Naive thymus-derived CD4-positive, alpha-beta T cell (primary cell): Measurements from ENCODE around the gene PILRA. TPM values are rescaled to one million over a fixed set of nuclear protein-coding genes. Genes with fewer than 3 reads are reported as not detected.

Experiments
- polyA plus RNA-seq, 2 donors: library from polyadenylated mRNA; unstranded; fragments of 300-500 nt; fragmentation: Illumina TruSeq; gene quantifications; one replicate each; pipeline ENCODE4 v1.2.3, GENCODE V29; 2021
- total RNA-seq, 6 experiments: library from RNA in 5 of 6; stranded (reverse) in 5 of 6; gene quantifications; 1 replicate in 5 of 6; 2 replicates in 1 of 6; pipeline ENCODE4 v1.2.3 and lab custom pipeline; 2021 to 2026

PILRA gene
- total and polyA plus RNA-seq, 7 experiments from 2014 or later: 0.40 to 118 (median 13.4) TPM

Other genes starting within 250 kb of the PILRA start
- gene MBLAC1, start 246.5 kb upstream of the PILRA start, total RNA-seq: 1 to 10 TPM; 4.5 to 6.3 (median 5.8) TPM
- gene MBLAC1, start 246.5 kb upstream of the PILRA start, polyA plus RNA-seq: 1 to 10 TPM; 1.5 to 2.3 TPM
- 100 to 1,000 TPM; 132 to 200 (median 173) TPM for gene LAMTOR4, start 224.6 kb upstream of the PILRA start, total RNA-seq
- gene LAMTOR4, start 224.6 kb upstream of the PILRA start, polyA plus RNA-seq: 100 to 1,000 TPM; 550 to 555 TPM
- gene TRAPPC14, start 214.8 kb upstream of the PILRA start, total RNA-seq: 100 to 1,000 TPM in 1 of 5 experiments, 10 to 100 TPM in 4; 51.8 to 102 (median 70.2) TPM
- gene TRAPPC14, start 214.8 kb upstream of the PILRA start, polyA plus RNA-seq: 1 to 10 TPM; 3.2 to 5.9 TPM
- gene GAL3ST4, start 204.9 kb upstream of the PILRA start, total RNA-seq: 10 to 100 TPM in 4 of 5 experiments, 1 to 10 TPM in 1; 4.7 to 26.8 (median 16.7) TPM
- gene GAL3ST4, start 204.9 kb upstream of the PILRA start, polyA plus RNA-seq: 10 to 100 TPM in 1 of 2 donors, 1 to 10 TPM in 1; 7.4 to 10.8 TPM
- 10 to 100 TPM in 4 of 5 experiments, 1 to 10 TPM in 1; 8.1 to 30.6 (median 18.2) TPM for gene GPC2, start 196.1 kb upstream of the PILRA start, total RNA-seq
- under 1 TPM; 0.64 to 0.87 TPM for gene GPC2, start 196.1 kb upstream of the PILRA start, polyA plus RNA-seq
- gene STAG3, start 195.6 kb upstream of the PILRA start, total RNA-seq: 10 to 100 TPM in 1 of 5 experiments, 1 to 10 TPM in 4; 5.5 to 24.6 (median 9.5) TPM
- gene STAG3, start 195.6 kb upstream of the PILRA start, polyA plus RNA-seq: 1 to 10 TPM; 2.4 to 6.5 TPM
- 10 to 100 TPM; 32.1 to 88.7 (median 66.2) TPM for gene PVRIG, start 153.5 kb upstream of the PILRA start, total RNA-seq
- 10 to 100 TPM; 69.5 to 81.0 TPM for gene PVRIG, start 153.5 kb upstream of the PILRA start, polyA plus RNA-seq
- gene SPDYE3, start 65.8 kb upstream of the PILRA start, total RNA-seq: not detected
- gene SPDYE3, start 65.8 kb upstream of the PILRA start, polyA plus RNA-seq: 1 to 10 TPM; 8.5 to 8.7 TPM
- gene PILRB, start 15.4 kb upstream of the PILRA start, total RNA-seq: 100 to 1,000 TPM in 4 of 5 experiments, 10 to 100 TPM in 1; 79.1 to 137 (median 120) TPM
- 10 to 100 TPM in 1 of 2 donors, 1 to 10 TPM in 1; 1.1 to 11.1 TPM for gene PILRB, start 15.4 kb upstream of the PILRA start, polyA plus RNA-seq
- gene ZCWPW1, start 55.2 kb downstream of the PILRA start, total RNA-seq: 10 to 100 TPM in 3 of 5 experiments, 1 to 10 TPM in 2; 4.1 to 18.6 (median 10.3) TPM
- 1 to 10 TPM; 5.6 to 5.9 TPM for gene ZCWPW1, start 55.2 kb downstream of the PILRA start, polyA plus RNA-seq
- 10 to 100 TPM; 47.9 to 68.2 (median 65.1) TPM for gene MEPCE, start 56.3 kb downstream of the PILRA start, total RNA-seq
- 10 to 100 TPM; 12.2 to 20.5 TPM for gene MEPCE, start 56.3 kb downstream of the PILRA start, polyA plus RNA-seq
- 10 to 100 TPM; 33.5 to 80.0 (median 65.7) TPM for gene PPP1R35, start 63.0 kb downstream of the PILRA start, total RNA-seq
- 10 to 100 TPM; 25.1 to 52.7 TPM for gene PPP1R35, start 63.0 kb downstream of the PILRA start, polyA plus RNA-seq
- 1 to 10 TPM; 1.6 to 7.8 (median 2.2) TPM for gene SPACDR, start 90.8 kb downstream of the PILRA start, total RNA-seq
- under 1 TPM in 1 of 2 donors, not detected in 1; 0.85 TPM for gene SPACDR, start 90.8 kb downstream of the PILRA start, polyA plus RNA-seq
- gene TSC22D4, start 105.7 kb downstream of the PILRA start, total RNA-seq: 100 to 1,000 TPM in 4 of 5 experiments, 10 to 100 TPM in 1; 75.6 to 124 (median 115) TPM
- 10 to 100 TPM; 23.7 to 30.1 TPM for gene TSC22D4, start 105.7 kb downstream of the PILRA start, polyA plus RNA-seq
- gene NYAP1, start 110.4 kb downstream of the PILRA start, total RNA-seq: under 1 TPM; 0.11 to 0.64 (median 0.44) TPM
- gene NYAP1, start 110.4 kb downstream of the PILRA start, polyA plus RNA-seq: not detected
- 10 to 100 TPM; 15.8 to 42.4 (median 23.3) TPM for gene AGFG2, start 165.7 kb downstream of the PILRA start, total RNA-seq
- gene AGFG2, start 165.7 kb downstream of the PILRA start, polyA plus RNA-seq: 1 to 10 TPM; 5.7 to 9.8 TPM
- 100 to 1,000 TPM in 2 of 5 experiments, 10 to 100 TPM in 3; 29.1 to 174 (median 71.3) TPM for gene SAP25, start 200.4 kb downstream of the PILRA start, total RNA-seq
- gene SAP25, start 200.4 kb downstream of the PILRA start, polyA plus RNA-seq: under 1 TPM in 1 of 2 donors, not detected in 1; 0.48 TPM
- gene LRCH4, start 212.6 kb downstream of the PILRA start, total RNA-seq: 100 to 1,000 TPM; 199 to 504 (median 407) TPM
- 100 to 1,000 TPM; 143 to 199 TPM for gene LRCH4, start 212.6 kb downstream of the PILRA start, polyA plus RNA-seq
- gene FBXO24, start 212.8 kb downstream of the PILRA start, total RNA-seq: 1 to 10 TPM in 4 of 5 experiments, under 1 TPM in 1; 0.75 to 3.1 (median 1.7) TPM
- gene FBXO24, start 212.8 kb downstream of the PILRA start, polyA plus RNA-seq: 1 to 10 TPM; 2.0 TPM
- 10 to 100 TPM in 1 of 5 experiments, 1 to 10 TPM in 4; 9.1 to 11.7 (median 9.5) TPM for gene PCOLCE, start 228.9 kb downstream of the PILRA start, total RNA-seq
- under 1 TPM in 1 of 2 donors, not detected in 1; 0.64 TPM for gene PCOLCE, start 228.9 kb downstream of the PILRA start, polyA plus RNA-seq
- 10 to 100 TPM in 4 of 5 experiments, 1 to 10 TPM in 1; 8.8 to 54.9 (median 13.1) TPM for gene MOSPD3, start 239.1 kb downstream of the PILRA start, total RNA-seq
- gene MOSPD3, start 239.1 kb downstream of the PILRA start, polyA plus RNA-seq: 10 to 100 TPM; 20.4 to 20.6 TPM